Loucy (cell line): ENCODE results near the gene HOXB7.

Source experiments
- H2AFZ ChIP-seq: fragments of 200-600 bp; sonication (generic); 2 replicates; pipeline ENCODE4 v1.6.0; 2016; ENCODE audit warnings: antibody characterized with exemption, mild to moderate bottlenecking, low read length, moderate library complexity
- H3F3A ChIP-seq: fragments of 200-600 bp; 2 replicates; pipeline ENCODE4 v1.6.0; 2016; ENCODE audit warnings: antibody characterized with exemption, low read depth, mild to moderate bottlenecking
- H3K27me3 ChIP-seq: fragments of 200-600 bp; sonication (generic); 2 replicates; pipeline ENCODE4 v1.6.1; 2014; ENCODE audit warnings: low read length, mild to moderate bottlenecking; ENCODE audit not compliant: insufficient read depth, poor library complexity, severe bottlenecking
- H3K36me3 ChIP-seq: fragments of 200-600 bp; sonication (generic); 2 replicates; pipeline ENCODE4 v1.6.1; 2016; ENCODE audit warnings: low read length; ENCODE audit not compliant: insufficient read depth
- H3K4me1 ChIP-seq: fragments of 200-600 bp; sonication (generic); 2 replicates; pipeline ENCODE4 v1.5.1; 2014; ENCODE audit warnings: low read length, mild to moderate bottlenecking; ENCODE audit not compliant: insufficient read depth, poor library complexity, severe bottlenecking
- H3K4me2 ChIP-seq: fragments of 200-600 bp; sonication (generic); 2 replicates; pipeline ENCODE4 v1.6.0; 2014; ENCODE audit warnings: antibody characterized with exemption, low read length, low read depth, mild to moderate bottlenecking; ENCODE audit not compliant: poor library complexity, severe bottlenecking
- H3K4me3 ChIP-seq: fragments of 200-600 bp; sonication (generic); 2 replicates; pipeline ENCODE4 v1.5.1; 2014; ENCODE audit warnings: low read length, mild to moderate bottlenecking, mixed read lengths; ENCODE audit not compliant: poor library complexity, severe bottlenecking
- H3K79me2 ChIP-seq: fragments of 200-600 bp; sonication (generic); 2 replicates; pipeline ENCODE4 v1.6.1; 2014; ENCODE audit warnings: low read length; ENCODE audit not compliant: insufficient read depth
- H3K9ac ChIP-seq: fragments of 200-600 bp; sonication (generic); 2 replicates; pipeline ENCODE4 v1.6.0; 2014; ENCODE audit warnings: mild to moderate bottlenecking, low read depth, low read length, moderate library complexity; ENCODE audit not compliant: poor library complexity, severe bottlenecking
- H3K9me2 ChIP-seq: fragments of 200-600 bp; sonication (generic); replicated peaks from 2 replicates; pipeline ENCODE4 v1.6.1; 2016; ENCODE audit warnings: low read depth, low read length, mixed read lengths
- H3K9me3 ChIP-seq: fragments of 200-600 bp; sonication (generic); 2 replicates; pipeline ENCODE4 v1.6.1; 2014; ENCODE audit warnings: mild to moderate bottlenecking, antibody characterized with exemption, low read length, low read depth; ENCODE audit not compliant: insufficient read depth
- H4K20me1 ChIP-seq: fragments of 200-600 bp; sonication (generic); 2 replicates; pipeline ENCODE4 v1.6.0; 2014; ENCODE audit warnings: antibody characterized with exemption, low read length, mild to moderate bottlenecking; ENCODE audit not compliant: insufficient read depth, poor library complexity, severe bottlenecking
- CTCF ChIP-seq: fragments of 200-600 bp; sonication (generic); conservative IDR thresholded peaks from 2 replicates; pipeline ENCODE4 v1.5.1; 2014; ENCODE audit warnings: mild to moderate bottlenecking, antibody characterized with exemption, low read length
- EZH2phosphoT487 ChIP-seq: fragments of 200-600 bp; IDR thresholded peaks from 2 replicates; pipeline ENCODE4 v1.6.1; 2018; ENCODE audit warnings: antibody characterized with exemption, mild to moderate bottlenecking, moderate library complexity, borderline replicate concordance

The HOXB7 gene

GRCh38 chr17:48610282-48611211, at the start of gene HOXB7:
Gene HOXB7 (minus strand): TSS chr17:48611017. CDS start chr17:48610918, 99 bp downstream.
- no peak for TF ChIP-seq EZH2phosphoT487
- no peak for TF ChIP-seq CTCF
- peaks cover 18% of the 10 kb centered on the region for H3K27me3 ChIP-seq
- H3K9ac ChIP-seq = peak within 1 kb of the TSS; percentile 100
- no peaks in the 10 kb centered on the region for H3K36me3 ChIP-seq
- 0 out of 2 replicates have a peak, but pooled peaks cover 4% of the 10 kb centered on the region for H3F3A ChIP-seq
- H3K4me1 ChIP-seq = peaks cover 38% of the 10 kb centered on the region
- H3K9me3 ChIP-seq = no peaks in the 10 kb centered on the region
- peaks cover 100% of the 10 kb centered on the region for H3K79me2 ChIP-seq
- H3K9me2 ChIP-seq = no peaks in the 10 kb centered on the region
- H2AFZ ChIP-seq = no peak within 1 kb of the TSS
- peak within 1 kb of the TSS; percentile 98 for H3K4me2 ChIP-seq
- H3K4me3 ChIP-seq = peak within 1 kb of the TSS; percentile 89
- peaks cover 9% of the 10 kb centered on the region for H4K20me1 ChIP-seq

GRCh38 chr17:48655913-48656312, 45.1 kb upstream of the HOXB7 start:
- no peak overlapping the region for H2AFZ ChIP-seq
- H3K9ac ChIP-seq = no peak overlapping the region
- H3F3A ChIP-seq = no peaks in the 10 kb centered on the region; the same call in 1 of the 2 replicates
- H3K27me3 ChIP-seq = no peaks in the 10 kb centered on the region
- H3K79me2 ChIP-seq = peaks cover 90% of the 10 kb centered on the region
- peaks cover 25% of the 10 kb centered on the region for H3K36me3 ChIP-seq
- H3K9me2 ChIP-seq = no peaks in the 10 kb centered on the region
- H3K4me3 ChIP-seq = no peak overlapping the region
- peak overlapping the region; percentile 21 for H3K4me2 ChIP-seq
- H3K4me1 ChIP-seq = peaks cover 22% of the 10 kb centered on the region
- H3K9me3 ChIP-seq = no peaks in the 10 kb centered on the region
- peaks cover 13% of the 10 kb centered on the region for H4K20me1 ChIP-seq
- TF ChIP-seq CTCF (no peak), EZH2phosphoT487 (no peak)

GRCh38 chr17:48649741-48650140, 38.9 kb upstream of the HOXB7 start:
- peaks cover 10% of the 10 kb centered on the region for H3K27me3 ChIP-seq
- peak overlapping the region; percentile 56 for H3K4me3 ChIP-seq

More at GRCh38 chr17:48649741-48650140, 38.9 kb upstream of the HOXB7 start:
- Histone ChIP-seq H3K9me2 (no peaks in the 10 kb centered on the region), H3K4me1 (peaks cover 48% of the 10 kb centered on the region), H3K9me3 (no peaks in the 10 kb centered on the region), H3K79me2 (peaks cover 97% of the 10 kb centered on the region), H3K4me2 (peak overlapping the region; percentile 67), H2AFZ (no peak overlapping the region), H3F3A (no peaks in the 10 kb centered on the region), H3K36me3 (no peaks in the 10 kb centered on the region), H4K20me1 (peaks cover 12% of the 10 kb centered on the region), H3K9ac (peak overlapping the region; percentile 98)
- no peak for TF ChIP-seq CTCF
- TF ChIP-seq EZH2phosphoT487 = no peak
